ENCODE measurements around the gene SORCS2.

Gene SORCS2

GRCh38 chr4:7224878-7225533 is 32.7 kb downstream of the SORCS2 start:
- DNase-seq = no peak

- DNase-seq = no peak
Measured at GRCh38 chr4:7226439-7226838, 34.1 kb downstream of the SORCS2 start.

- DNase-seq = no peak
Measured at GRCh38 chr4:7227008-7227407, 34.7 kb downstream of the SORCS2 start.

- DNase-seq = no peak
Measured at GRCh38 chr4:7228734-7229133, 36.4 kb downstream of the SORCS2 start.

- no peak for DNase-seq
Measured at GRCh38 chr4:7232061-7232650, 39.8 kb downstream of the SORCS2 start.

- DNase-seq = no peak
Measured at GRCh38 chr4:7233006-7233580, 40.8 kb downstream of the SORCS2 start.

- no peak for DNase-seq
Measured at GRCh38 chr4:7233601-7234000, 41.3 kb downstream of the SORCS2 start.

GRCh38 chr4:7234355-7235029 is 42.2 kb downstream of the SORCS2 start:
- DNase-seq = no peak

GRCh38 chr4:7235030-7235380 is 42.7 kb downstream of the SORCS2 start:
- DNase-seq = no peak

- no peak for DNase-seq
Measured at GRCh38 chr4:7236847-7237246, 44.5 kb downstream of the SORCS2 start.

GRCh38 chr4:7237873-7238272 is 45.5 kb downstream of the SORCS2 start:
- no peak for DNase-seq

- DNase-seq = no peak
Measured at GRCh38 chr4:7238300-7238960, 46.1 kb downstream of the SORCS2 start.

GRCh38 chr4:7239101-7239820 is 46.9 kb downstream of the SORCS2 start:
- DNase-seq = no peak

GRCh38 chr4:7239844-7240243 is 47.5 kb downstream of the SORCS2 start:
- DNase-seq = no peak

GRCh38 chr4:7240306-7240705 is 48.0 kb downstream of the SORCS2 start:
- no peak for DNase-seq

- DNase-seq = no peak
Measured at GRCh38 chr4:7241597-7242125, 49.3 kb downstream of the SORCS2 start.

GRCh38 chr4:7242766-7243165 is 50.4 kb downstream of the SORCS2 start:
- DNase-seq = no peak

GRCh38 chr4:7243609-7244330 is 51.4 kb downstream of the SORCS2 start:
- DNase-seq = no peak

- DNase-seq = no peak
Measured at GRCh38 chr4:7244331-7244665, 52.0 kb downstream of the SORCS2 start.

GRCh38 chr4:7244751-7245320 is 52.5 kb downstream of the SORCS2 start:
- no peak for DNase-seq

- DNase-seq = no peak
Measured at GRCh38 chr4:7247521-7247920, 55.2 kb downstream of the SORCS2 start.

- DNase-seq = no peak
Measured at GRCh38 chr4:7247946-7248345, 55.6 kb downstream of the SORCS2 start.

Data from suppressor macrophage treated with lipopolysaccharide for 1 hour (primary cell).